Fibroblast of the aortic adventitia (primary cell): ENCODE results near the gene TRPV5. TPM values are rescaled to one million over a fixed set of nuclear protein-coding genes. Genes with fewer than 3 reads are reported as not detected.

Experiments
- DNase-seq: peaks from one replicate; pipeline ENCODE4 v3.0.0-alpha.2; 2010; ENCODE audit warnings: low read depth
- H3K4me3 ChIP-seq: 2 replicates; pipeline ENCODE4 v1.5.1; 2011; ENCODE audit warnings: low read depth, mild to moderate bottlenecking, control low read depth, low read length, moderate library complexity
- total RNA-seq: library from RNA; depleted of rRNA; stranded (reverse); fragments of >200 nt; gene quantifications from 2 replicates; pipeline ENCODE4 v1.2.3, GENCODE V29; 2012; ENCODE audit warnings: low replicate concordance
- TF ChIP-seq, protein P1 (sequence below): IDR thresholded peaks from 2 replicates; pipeline ENCODE4 v1.5.1; 2011; ENCODE audit warnings: mild to moderate bottlenecking, low read length, control low read depth, inconsistent platforms; ENCODE audit not compliant: insufficient read depth

The TRPV5 gene
- total RNA-seq, 1 donor, result not detected

DNA sequence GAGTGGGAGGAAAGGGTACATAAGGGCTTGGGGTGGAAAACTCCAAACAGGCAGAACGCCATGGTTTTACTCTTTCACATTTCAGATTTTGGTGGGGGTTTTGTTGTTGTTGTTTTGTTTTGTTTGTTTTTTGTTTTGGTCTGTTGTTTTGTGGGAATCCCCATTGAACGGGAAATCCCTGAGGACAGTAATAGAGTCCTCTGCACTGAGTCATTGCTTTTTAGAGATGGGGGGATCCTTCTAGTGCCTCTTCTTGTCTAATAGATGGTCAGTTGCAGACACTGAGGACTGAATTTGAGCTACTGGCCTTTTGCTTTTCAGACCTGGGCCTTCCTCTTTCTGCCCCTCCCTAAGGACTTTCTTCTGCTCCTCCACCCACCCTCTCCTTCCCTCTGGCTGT, 20.0 kb downstream of the TRPV5 start:
- no peak overlapping the region for H3K4me3 ChIP-seq
- TF ChIP-seq, protein P1, sequence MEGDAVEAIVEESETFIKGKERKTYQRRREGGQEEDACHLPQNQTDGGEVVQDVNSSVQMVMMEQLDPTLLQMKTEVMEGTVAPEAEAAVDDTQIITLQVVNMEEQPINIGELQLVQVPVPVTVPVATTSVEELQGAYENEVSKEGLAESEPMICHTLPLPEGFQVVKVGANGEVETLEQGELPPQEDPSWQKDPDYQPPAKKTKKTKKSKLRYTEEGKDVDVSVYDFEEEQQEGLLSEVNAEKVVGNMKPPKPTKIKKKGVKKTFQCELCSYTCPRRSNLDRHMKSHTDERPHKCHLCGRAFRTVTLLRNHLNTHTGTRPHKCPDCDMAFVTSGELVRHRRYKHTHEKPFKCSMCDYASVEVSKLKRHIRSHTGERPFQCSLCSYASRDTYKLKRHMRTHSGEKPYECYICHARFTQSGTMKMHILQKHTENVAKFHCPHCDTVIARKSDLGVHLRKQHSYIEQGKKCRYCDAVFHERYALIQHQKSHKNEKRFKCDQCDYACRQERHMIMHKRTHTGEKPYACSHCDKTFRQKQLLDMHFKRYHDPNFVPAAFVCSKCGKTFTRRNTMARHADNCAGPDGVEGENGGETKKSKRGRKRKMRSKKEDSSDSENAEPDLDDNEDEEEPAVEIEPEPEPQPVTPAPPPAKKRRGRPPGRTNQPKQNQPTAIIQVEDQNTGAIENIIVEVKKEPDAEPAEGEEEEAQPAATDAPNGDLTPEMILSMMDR, result no peak
- no peak for DNase-seq

DNA sequence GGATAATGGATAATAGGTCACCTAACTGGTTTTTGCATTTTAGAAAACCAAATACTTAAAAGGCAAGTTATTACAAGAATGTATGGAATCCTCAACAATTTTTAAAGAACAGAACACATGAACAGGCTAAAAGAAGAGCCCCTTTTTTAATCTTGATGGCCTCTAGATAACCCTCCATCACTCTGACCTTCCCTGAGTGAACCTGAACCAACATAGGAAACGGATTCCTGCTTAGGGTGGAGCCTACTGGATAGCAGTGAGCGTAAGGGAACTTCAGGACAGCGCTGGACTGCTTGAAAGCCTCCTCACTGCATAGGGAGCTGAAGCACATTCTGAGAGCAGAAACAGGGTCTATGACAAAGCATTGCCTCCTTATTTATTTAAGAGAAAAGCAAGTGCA, 20.5 kb downstream of the TRPV5 start:
- H3K4me3 ChIP-seq, result no peak overlapping the region
- TF ChIP-seq, protein P1, result no peak
- no peak for DNase-seq

DNA sequence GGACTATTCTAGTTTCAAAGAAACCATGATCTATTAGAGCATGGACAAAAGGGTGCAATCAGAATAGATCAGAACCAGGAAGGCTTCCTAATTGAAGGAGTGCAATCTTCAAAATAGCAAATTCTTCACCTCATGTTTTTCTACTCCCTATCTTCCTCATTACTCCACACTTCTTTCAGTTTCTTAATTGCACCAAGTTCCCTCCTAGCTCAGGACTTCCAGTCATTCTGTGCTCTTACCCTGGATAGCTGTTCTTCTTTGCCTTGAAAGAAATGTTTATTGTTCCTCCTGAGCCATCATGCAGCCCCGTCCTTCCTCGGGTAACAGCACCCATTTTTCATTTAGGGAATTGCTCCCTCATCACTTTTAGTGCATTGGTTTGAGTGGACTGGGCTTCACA, 23.1 kb downstream of the TRPV5 start:
- TF ChIP-seq, protein P1, result no peak
- H3K4me3 ChIP-seq, result no peak overlapping the region
- DNase-seq, result no peak

DNA sequence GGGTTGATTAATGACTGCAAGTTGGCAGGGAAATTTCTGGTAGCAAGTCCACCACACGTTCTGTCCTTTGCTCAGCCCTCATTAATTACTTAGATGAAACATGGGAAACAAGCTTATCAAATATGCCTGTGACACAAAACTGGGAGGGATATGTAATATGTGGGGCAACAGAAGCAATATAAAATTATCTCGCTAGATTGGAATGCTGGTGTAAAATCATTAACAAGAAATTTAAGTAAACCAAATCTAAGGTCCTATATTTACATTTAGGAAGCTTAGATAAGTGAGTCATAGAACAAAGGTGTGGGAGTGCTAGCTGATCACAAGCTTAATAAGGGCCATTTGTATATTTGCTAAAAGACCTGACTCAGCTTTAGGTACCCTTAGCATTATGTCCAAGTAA, 23.5 kb downstream of the TRPV5 start:
- TF ChIP-seq, protein P1, result no peak
- DNase-seq, result no peak
- H3K4me3 ChIP-seq, result no peak overlapping the region

DNA sequence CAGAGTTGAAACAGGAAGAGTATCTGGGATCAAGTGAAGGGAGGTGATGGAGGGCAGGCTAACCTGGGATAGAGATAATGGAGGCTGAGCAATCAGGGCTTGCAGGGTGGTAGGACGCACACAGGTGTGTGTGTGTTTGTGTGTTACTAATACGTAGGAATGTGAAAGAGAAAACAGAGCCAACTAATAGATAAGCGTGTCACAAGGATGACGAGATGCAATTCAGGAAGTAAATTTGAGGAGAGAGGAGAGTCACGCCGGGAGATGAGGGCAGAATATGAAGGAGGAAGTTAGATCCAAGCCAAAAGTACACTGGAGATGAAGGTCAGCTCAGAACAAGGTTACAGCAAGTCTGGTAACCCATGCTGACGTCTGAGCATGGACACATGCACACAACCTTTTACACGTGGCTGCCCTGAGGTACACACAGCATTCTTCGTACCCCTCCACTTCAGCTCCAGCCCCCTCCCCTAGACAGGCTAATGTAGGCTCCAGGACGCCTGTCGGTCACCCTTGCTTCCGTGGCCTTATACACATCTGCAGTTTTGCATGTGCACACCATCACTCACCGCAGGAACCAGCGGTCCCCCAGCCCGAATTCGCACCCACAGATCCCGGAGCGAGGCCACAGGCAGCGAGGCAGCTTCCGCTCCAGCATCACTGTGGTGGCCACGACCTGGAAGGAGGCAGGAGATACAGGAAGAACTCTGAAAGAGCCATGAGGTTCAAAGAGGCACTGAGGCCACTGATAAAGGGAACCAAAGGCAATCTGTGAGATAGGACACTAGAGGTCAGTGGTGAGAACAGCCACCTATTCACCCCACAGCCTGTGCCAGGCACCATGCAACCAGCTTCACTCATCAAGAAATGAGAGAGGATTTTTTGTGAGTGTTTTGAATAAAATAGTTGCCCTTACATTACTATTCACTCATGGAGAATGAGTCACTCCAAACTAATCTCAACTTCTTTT, 24.3 kb downstream of the TRPV5 start:
- H3K4me3 ChIP-seq, result no peak overlapping the region
- TF ChIP-seq, protein P1, result peak; percentile 18
- peak; percentile 8 for DNase-seq

DNA sequence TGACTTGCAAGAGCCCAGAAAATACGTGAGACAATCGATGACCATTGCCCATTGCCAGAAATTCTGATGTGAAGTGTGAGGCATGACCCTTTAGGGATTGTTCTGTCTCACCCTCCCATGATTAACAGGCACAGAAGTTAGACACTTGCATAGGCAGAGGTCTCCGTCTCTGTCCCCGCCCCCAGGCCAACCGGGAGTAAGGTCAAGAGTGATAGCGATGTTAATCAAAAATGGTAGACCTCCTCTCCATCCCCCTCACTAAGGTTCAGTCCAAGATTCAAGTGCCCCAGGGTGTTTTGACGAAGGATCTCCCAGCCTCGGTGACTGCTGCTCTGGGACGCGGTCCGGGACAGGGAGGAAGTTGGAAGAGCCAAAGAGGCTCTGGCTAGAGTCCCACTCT, 25.3 kb downstream of the TRPV5 start:
- no peak for DNase-seq
- H3K4me3 ChIP-seq, result no peak overlapping the region
- TF ChIP-seq, protein P1, result no peak

DNA sequence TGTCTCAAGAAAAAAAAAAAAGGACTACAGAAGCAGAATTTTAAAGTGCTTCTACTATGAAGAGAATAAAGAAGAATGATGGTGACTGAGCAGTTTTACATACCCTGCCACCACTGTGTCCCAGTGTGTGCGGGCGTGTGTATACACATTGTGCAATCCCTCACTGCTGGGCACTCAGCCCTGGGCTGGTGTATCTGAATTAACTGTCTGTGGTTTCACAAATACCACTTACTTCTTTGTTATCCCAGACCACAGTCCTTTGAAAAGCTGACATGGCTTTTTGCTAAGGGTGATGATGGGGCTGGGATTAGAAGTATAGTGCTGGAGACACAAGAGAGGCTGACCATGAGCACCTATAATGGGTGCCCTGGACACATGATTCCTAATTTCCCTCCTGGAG, 26.9 kb downstream of the TRPV5 start:
- no peak overlapping the region for H3K4me3 ChIP-seq
- DNase-seq, result no peak
- TF ChIP-seq, protein P1, result no peak
